NCI-H345 treated with DMSO at 0.1 percent for 48 hours (cell line): ENCODE results near the gene SLC5A3.

Experiments used
- DNase-seq: peaks from one replicate; lab custom pipeline; 2025; ENCODE audit not compliant: unreplicated experiment; lab: John Stamatoyannopoulos, UW

SLC5A3 gene

GRCh38 chr21:34097442-34097841, 24.1 kb downstream of the SLC5A3 start:
- no peak for DNase-seq

GRCh38 chr21:34100337-34100736, 27.0 kb downstream of the SLC5A3 start:
- no peak for DNase-seq

- no peak for DNase-seq
Observed at GRCh38 chr21:34100790-34101189, 27.4 kb downstream of the SLC5A3 start.

- no peak for DNase-seq
Observed at GRCh38 chr21:34105947-34106541, 32.7 kb downstream of the SLC5A3 start.

GRCh38 chr21:34107606-34108005, 34.2 kb downstream of the SLC5A3 start:
- no peak for DNase-seq

GRCh38 chr21:34109075-34109474, 35.7 kb downstream of the SLC5A3 start:
- DNase-seq, result no peak

- DNase-seq, result no peak
Observed at GRCh38 chr21:34110594-34111202, 37.3 kb downstream of the SLC5A3 start.

GRCh38 chr21:34112316-34113033, 39.1 kb downstream of the SLC5A3 start:
- DNase-seq, result no peak

- DNase-seq, result no peak
Observed at GRCh38 chr21:34113842-34114241, 40.5 kb downstream of the SLC5A3 start.

- no peak for DNase-seq
Observed at GRCh38 chr21:34115160-34115559, 41.8 kb downstream of the SLC5A3 start.

GRCh38 chr21:34116569-34116968, 43.2 kb downstream of the SLC5A3 start:
- DNase-seq, result no peak

GRCh38 chr21:34120867-34121266, 47.5 kb downstream of the SLC5A3 start:
- no peak for DNase-seq

GRCh38 chr21:34122047-34122446, 48.7 kb downstream of the SLC5A3 start:
- DNase-seq, result peak; percentile 18
